ENCODE data around the gene SLC6A11. TPM values are rescaled to one million over a fixed set of nuclear protein-coding genes. Genes with fewer than 3 reads are reported as not detected.

The SLC6A11 gene
- total and polyA plus RNA-seq, 2 donors (not counting 3 experiments of a cell fraction or from before 2014, with no cell fraction given) = not detected

- Histone ChIP-seq H3K27me3 (ENCODE audit: control insufficient read depth in 2 of 2, insufficient read depth in 2 of 2, low read length in 2 of 2) (no peaks in the 10 kb centered on the region), H3K79me2 (ENCODE audit: control insufficient read depth, insufficient read depth, low read length) (no peaks in the 10 kb centered on the region), H3K9me1 (replicated peaks; ENCODE audit: control insufficient read depth, extremely low read depth, insufficient read depth, low read length) (no peaks in the 10 kb centered on the region), H3K4me2 (ENCODE audit: insufficient read depth, low read length) (no peak overlapping the region), H3K36me3 (ENCODE audit: control insufficient read depth in 2 of 2, extremely low read depth in 1 of 2, insufficient read depth in 2 of 2, low read length in 2 of 2) (no peaks in the 10 kb centered on the region), H3K4me3 (replicated peaks in 1 of 3; ENCODE audit: insufficient read depth in 1 of 3, low read depth in 1 of 3, low read length in 3 of 3) (no peak overlapping the region), H3K9me3 (replicated peaks; ENCODE audit: control insufficient read depth, insufficient read depth, low read length) (no peaks in the 10 kb centered on the region), H3K27ac (ENCODE audit: insufficient read depth, low read depth, low read length) (no peak overlapping the region), H3K4me1 (ENCODE audit: control insufficient read depth, extremely low read depth, insufficient read depth, low read length) (peaks cover 3% of the 10 kb centered on the region), H3K9ac (replicated peaks; ENCODE audit: extremely low read depth, insufficient read depth, low read length) (no peak overlapping the region), H2AFZ (ENCODE audit: low read depth, low read length) (no peak overlapping the region), H4K20me1 (replicated peaks; ENCODE audit: control insufficient read depth, extremely low read depth, insufficient read depth, low read length) (no peaks in the 10 kb centered on the region)
- DNase-seq (ENCODE audit: low read depth, low spot score) (no peak), FAIRE-seq (no peak)
- dilution Hi-C loops (cut with MboI; ENCODE audit: extremely low pct_ligation_motif_present, low sequenced_read_pairs) = no loop called here
- intact Hi-C loops (cut with micrococcal nuclease) = no loop called here
- ChIA-PET POLR2A (no interaction called here), CTCF (no interaction called here)
- no peak for TF ChIP-seq FOS (IDR thresholded peaks at IDR 0.05; ENCODE audit: borderline replicate concordance, insufficient read depth, low read length)
- no peak for TF ChIP-seq POLR2AphosphoS5 (IDR thresholded peaks at IDR 0.05; ENCODE audit: insufficient read depth, low read depth, low read length)
- TF ChIP-seq POLR2A (IDR thresholded peaks at IDR 0.05; ENCODE audit: low read depth, low read length) = no peak
- TF ChIP-seq EZH2 (IDR thresholded peaks at IDR 0.05; ENCODE audit: borderline replicate concordance, low read depth, low read length, severe bottlenecking) = no peak
- no peak for TF ChIP-seq JUN (IDR thresholded peaks at IDR 0.05; ENCODE audit: borderline replicate concordance, insufficient read depth, insufficient read length, low read depth)
- TF ChIP-seq MYC (IDR thresholded peaks at IDR 0.05; ENCODE audit: low read depth, low read length) = no peak
- no TSS peak for BruUV-seq (replicated peaks)
Observed at GRCh38 chr3:10786640-10787039, 29.4 kb upstream of the SLC6A11 start.

GRCh38 chr3:10788451-10788850, 27.6 kb upstream of the SLC6A11 start:
- intact Hi-C loops (cut with micrococcal nuclease) = no loop called here
- CTCF ChIA-PET = no interaction called here
- DNase-seq (ENCODE audit: low read depth, low spot score) (no peak), FAIRE-seq (no peak)
- Histone ChIP-seq H3K27me3 (ENCODE audit: control insufficient read depth in 2 of 2, insufficient read depth in 2 of 2, low read length in 2 of 2) (no peaks in the 10 kb centered on the region), H3K4me3 (replicated peaks in 1 of 3; ENCODE audit: insufficient read depth in 1 of 3, low read depth in 1 of 3, low read length in 3 of 3) (no peak overlapping the region), H3K27ac (ENCODE audit: insufficient read depth, low read depth, low read length) (no peak overlapping the region), H4K20me1 (replicated peaks; ENCODE audit: control insufficient read depth, extremely low read depth, insufficient read depth, low read length) (no peaks in the 10 kb centered on the region), H3K9me1 (replicated peaks; ENCODE audit: control insufficient read depth, extremely low read depth, insufficient read depth, low read length) (no peaks in the 10 kb centered on the region), H3K4me1 (ENCODE audit: control insufficient read depth, extremely low read depth, insufficient read depth, low read length) (peaks cover 3% of the 10 kb centered on the region), H2AFZ (ENCODE audit: low read depth, low read length) (no peak overlapping the region), H3K9me3 (replicated peaks; ENCODE audit: control insufficient read depth, insufficient read depth, low read length) (no peaks in the 10 kb centered on the region), H3K79me2 (ENCODE audit: control insufficient read depth, insufficient read depth, low read length) (no peaks in the 10 kb centered on the region), H3K4me2 (ENCODE audit: insufficient read depth, low read length) (no peak overlapping the region), H3K36me3 (ENCODE audit: control insufficient read depth in 2 of 2, extremely low read depth in 1 of 2, insufficient read depth in 2 of 2, low read length in 2 of 2) (no peaks in the 10 kb centered on the region), H3K9ac (replicated peaks; ENCODE audit: extremely low read depth, insufficient read depth, low read length) (no peak overlapping the region)
- no TSS peak for BruUV-seq (replicated peaks)
- TF ChIP-seq POLR2A (IDR thresholded peaks at IDR 0.05; ENCODE audit: low read depth, low read length) = no peak
- no peak for TF ChIP-seq JUN (IDR thresholded peaks at IDR 0.05; ENCODE audit: borderline replicate concordance, insufficient read depth, insufficient read length, low read depth)
- no peak for TF ChIP-seq MYC (IDR thresholded peaks at IDR 0.05; ENCODE audit: low read depth, low read length)
- no peak for TF ChIP-seq MAX (IDR thresholded peaks at IDR 0.05; ENCODE audit: insufficient read depth, insufficient read length)
- TF ChIP-seq FOS (IDR thresholded peaks at IDR 0.05; ENCODE audit: borderline replicate concordance, insufficient read depth, low read length) = no peak
- TF ChIP-seq GATA2 (IDR thresholded peaks at IDR 0.05; ENCODE audit: insufficient read depth, insufficient read length, low read depth, low read length) = no peak
- TF ChIP-seq EZH2 (IDR thresholded peaks at IDR 0.05; ENCODE audit: borderline replicate concordance, low read depth, low read length, severe bottlenecking) = no peak
- no peak for TF ChIP-seq POLR2AphosphoS5 (IDR thresholded peaks at IDR 0.05; ENCODE audit: insufficient read depth, low read depth, low read length)
- TF ChIP-seq CTCF (IDR thresholded peaks at IDR 0.05; ENCODE audit: extremely low read depth in 1 of 2, insufficient read depth in 1 of 2, low read depth in 1 of 2, low read length in 2 of 2) = no peak
- dilution Hi-C loops (cut with MboI; ENCODE audit: extremely low pct_ligation_motif_present, low sequenced_read_pairs) = no loop called here
- POLR2A ChIA-PET = no interaction called here
